GM15510 (cell line): ENCODE results near the gene RCSD1.
A peak's percentile ranks its signal among the peaks of the same experiment; 100 is the strongest.

Experiments
- POLR2A ChIP-seq: IDR thresholded peaks from 3 replicates; pipeline ENCODE4 v1.6.1; 2011; ENCODE audit warnings: borderline replicate concordance; ENCODE audit not compliant: insufficient read length; ENCODE audit errors: extremely low read depth

RCSD1 gene

DNA sequence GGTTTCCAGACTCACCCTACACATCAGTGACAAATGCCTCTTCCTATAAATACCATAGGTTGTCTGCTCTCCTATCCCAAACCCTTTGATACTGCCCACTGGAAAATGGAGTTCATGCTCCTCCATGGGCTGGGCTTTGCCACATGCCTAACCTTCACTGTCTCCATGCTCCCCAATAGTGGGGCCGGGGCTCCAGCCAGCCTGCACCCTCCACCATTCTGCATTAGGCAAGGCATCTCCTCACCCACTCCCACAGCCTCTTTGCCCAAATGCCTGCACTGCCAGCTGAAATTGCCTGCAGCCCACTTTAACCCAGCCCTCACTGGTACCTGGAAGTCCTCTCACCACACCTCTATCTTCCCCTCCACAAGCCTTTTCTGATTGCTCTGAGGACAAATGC, 73.5 kb downstream of the RCSD1 start:
- no peak for TF ChIP-seq POLR2A

DNA sequence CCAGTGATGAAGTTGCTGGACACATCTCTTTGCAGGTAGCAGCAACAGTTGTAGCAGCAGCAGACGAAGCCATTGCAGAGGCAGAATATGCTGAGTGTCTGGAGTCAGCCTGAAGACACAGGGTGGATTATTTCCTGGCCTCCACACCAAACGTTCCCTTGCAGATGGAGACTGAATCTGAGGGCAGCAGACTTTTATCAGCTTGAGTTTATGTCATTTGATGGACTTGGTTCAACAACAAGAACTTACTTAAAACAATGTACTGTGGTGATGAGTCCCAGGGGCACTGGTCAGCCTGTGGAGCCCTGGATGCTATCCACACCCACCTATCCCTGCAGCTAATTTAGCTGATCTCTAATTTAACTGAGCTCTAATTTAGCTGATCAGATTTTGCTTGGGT, 74.7 kb downstream of the RCSD1 start:
- TF ChIP-seq POLR2A = no peak

DNA sequence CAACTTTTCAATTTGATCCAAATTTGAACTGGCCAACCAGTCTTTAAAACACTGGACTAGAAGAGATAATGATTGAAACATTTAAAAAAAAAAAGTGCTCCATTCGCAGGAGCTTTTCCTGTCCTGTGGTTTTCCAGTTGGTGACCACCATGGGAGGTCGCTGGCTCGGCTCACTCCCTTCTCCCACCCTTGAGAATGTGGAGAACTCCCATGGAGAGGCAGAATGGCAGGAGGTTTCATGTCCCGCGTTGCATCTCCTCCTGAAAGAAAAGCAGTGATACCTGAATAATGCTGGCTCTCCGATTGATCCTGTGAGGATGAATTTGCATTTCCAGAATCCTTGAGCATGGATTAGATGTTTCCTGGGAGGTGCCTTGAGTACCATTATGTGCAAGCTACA, 75.2 kb downstream of the RCSD1 start:
- no peak for TF ChIP-seq POLR2A

DNA sequence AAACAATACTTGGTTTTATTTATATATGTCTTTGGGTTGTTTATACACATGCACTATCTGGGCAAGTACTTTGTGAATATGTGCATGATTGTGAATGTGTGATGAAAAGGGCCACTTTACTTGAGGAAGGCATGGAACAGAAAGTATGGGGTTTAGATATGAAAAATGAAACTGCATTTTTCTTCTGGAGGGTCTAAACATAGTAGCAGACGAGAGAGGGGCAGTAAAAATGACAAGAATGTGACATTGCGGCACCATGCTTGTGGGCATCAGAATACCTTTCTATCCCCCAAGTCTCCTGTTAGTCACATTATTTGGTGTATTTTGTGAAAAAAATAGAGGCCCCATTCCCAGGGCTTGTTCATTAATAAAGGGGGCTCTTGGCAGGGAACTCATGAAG, 76.3 kb downstream of the RCSD1 start:
- no peak for TF ChIP-seq POLR2A

DNA sequence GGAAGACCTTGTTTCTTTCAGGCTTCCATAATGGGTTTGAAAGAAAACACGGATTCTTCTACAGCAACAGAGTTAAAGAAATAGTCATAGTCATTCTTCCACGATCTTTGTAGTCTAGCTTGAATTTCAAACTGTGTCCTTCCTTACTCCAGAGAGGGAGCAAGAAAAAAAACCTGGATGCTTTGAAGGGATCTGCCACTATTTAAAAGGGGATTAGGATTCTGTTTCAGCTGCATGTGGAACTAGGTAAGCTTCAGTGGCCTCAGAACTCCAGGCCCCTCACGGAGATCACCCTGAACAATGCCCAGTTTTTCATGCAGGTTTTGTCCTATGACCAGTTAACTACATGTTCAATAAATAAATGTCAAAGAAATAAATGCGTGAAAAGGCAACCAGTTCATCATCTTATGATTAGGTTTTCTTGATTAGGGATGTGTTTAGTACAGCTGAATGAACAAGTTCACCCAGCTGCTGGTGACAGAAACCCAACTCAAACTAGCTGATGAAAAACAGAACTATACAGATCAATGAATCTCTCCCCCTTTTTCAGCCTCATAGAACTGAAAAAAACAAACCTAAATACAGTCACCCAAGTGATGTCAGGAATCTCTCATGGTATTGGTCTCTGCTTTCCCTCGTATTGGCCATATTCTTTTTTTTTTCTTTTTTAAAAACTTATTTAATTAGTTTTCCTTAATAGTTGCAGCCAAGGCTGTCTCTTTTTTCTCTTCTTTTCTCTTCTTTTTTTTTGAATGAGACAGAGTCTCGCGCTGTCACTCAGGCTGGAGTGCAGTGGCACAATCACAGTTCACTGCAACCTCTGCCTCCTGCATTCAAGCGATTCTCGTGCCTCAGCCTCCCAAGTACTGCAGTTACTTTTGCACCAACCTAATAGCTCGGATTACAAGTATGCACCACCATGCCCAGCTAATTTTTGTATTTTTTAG, 77.2 kb downstream of the RCSD1 start:
- TF ChIP-seq POLR2A = no peak

DNA sequence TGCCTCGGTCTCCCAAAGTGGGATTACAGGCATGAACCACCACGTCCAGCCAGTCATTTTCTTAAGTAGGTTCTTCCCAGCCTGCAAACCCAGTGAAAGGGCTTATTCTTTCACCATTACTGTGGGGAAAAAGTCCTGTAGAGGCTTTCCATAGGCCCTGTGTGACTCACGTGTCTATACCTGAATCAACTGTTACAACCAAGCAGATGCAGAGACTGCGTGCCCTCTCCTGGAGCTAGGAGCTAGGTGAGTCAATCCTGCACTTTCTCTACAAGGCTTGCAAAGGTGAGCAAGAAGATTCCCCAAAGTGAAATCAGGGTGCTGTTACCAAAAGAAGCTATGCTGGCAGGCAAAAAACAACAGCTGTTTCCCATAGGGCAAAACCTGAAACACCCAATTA, 77.9 kb downstream of the RCSD1 start:
- no peak for TF ChIP-seq POLR2A

DNA sequence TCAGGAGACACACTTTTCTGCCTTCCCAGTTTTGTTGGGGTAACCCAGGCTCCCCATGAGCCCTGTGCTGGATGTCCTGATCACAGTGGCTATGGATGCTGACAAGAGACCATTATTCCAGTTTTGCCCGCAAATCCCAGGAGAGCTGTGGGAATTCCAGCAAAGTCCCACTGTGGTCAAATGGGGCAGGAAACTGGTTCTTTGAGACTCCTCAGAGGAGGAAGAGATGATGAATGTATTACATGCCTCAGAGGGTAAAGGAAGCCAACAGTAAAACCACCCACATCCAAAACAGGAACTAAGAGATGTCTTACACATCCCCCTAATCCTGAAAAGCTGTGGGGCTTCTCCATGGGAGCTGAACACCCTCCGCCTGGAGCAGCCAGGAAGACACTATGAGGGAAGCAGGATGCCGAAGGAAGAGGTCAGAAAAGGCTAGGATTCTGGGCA, 78.9 kb downstream of the RCSD1 start:
- TF ChIP-seq POLR2A = no peak

DNA sequence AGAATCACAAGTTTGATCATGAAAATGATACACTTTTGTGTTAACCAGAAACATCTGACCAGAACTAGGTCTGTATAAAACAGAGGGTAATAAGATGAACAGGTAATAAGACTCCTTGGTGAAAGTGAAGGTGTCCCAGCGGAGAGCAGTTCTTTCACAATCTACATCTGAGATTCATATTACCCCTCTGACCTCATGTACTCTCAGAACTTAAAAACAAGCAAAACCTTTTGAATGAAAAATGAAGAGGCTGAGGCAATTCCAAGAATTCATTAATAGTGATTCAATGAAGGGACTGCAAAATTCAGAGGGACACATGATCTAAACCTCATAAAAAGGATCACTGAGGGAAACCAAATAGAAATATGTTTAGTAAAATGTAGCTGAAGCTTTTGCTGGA, 80.8 kb downstream of the RCSD1 start:
- no peak for TF ChIP-seq POLR2A

DNA sequence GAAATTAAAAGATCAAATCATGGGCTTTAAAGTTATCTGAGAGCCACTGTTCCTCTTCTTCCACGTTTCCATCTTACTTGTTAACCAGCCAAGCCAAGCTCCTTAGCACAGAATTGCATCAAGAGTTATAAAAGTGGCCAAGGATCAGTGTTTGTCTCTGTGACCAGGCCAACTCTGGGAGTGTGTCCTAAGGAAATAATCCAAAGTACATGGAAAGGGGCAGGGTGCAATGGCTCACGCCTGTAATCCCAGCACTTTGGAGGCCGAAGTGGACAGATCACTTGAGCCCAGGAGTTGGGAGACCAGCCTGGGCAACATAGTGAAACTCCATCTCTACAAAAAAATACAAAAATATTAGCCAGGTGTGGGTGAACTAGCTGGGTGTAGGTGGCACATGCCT, 81.8 kb downstream of the RCSD1 start:
- no peak for TF ChIP-seq POLR2A

DNA sequence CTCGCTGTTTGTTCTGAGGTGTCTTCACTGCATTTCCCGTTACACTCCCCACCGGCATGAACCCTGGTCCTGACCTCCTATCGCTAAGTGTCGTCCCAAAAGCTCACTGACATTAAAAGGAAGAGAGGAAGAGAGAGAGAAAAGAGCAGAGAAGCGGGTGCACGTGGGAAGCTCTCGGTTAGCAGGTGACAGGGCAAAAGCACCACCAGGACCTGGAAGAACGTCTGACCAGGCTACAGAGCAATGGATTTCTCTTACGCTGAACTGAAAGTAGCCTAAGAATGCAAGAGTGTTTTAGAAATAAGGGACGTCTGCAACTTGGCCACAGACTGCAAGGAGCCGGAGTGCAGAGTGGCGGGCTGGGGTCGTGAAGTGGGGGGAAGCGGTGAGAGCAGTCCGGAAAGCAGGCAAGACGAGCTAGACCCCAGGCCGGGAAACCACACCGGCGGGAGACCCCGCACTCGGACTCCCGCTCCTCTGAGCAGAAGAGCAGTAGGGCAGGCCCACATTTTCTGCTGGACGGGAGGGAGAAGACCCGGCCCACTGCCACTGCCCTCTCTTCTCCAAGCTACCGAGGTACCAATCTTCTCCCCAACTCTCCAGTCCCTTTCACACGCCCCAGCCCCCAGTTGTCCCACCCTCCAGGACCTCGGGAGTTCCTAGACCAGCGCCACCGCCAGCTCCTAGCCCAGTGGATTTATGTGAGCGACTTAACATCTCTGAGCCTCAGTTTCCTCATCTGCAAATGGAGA, 83.5 kb downstream of the RCSD1 start:
- TF ChIP-seq POLR2A = no peak

DNA sequence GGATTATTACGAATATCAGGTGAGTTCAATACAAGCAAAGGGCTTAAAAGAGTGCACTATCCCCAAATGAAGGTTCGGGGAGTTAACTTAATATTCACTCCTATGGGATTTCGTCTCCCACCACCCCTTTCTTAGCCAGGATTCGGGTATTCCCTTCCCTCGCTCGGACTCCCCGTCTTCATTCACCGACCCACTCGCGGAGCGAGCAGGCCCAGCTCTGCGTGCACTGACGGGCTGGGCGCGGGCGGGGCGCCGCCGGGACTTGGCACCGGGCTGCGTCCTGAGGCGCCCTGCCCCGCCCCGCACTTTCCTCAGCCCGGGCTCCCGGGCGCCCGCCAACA, 84.0 kb downstream of the RCSD1 start:
- TF ChIP-seq POLR2A = no peak

DNA sequence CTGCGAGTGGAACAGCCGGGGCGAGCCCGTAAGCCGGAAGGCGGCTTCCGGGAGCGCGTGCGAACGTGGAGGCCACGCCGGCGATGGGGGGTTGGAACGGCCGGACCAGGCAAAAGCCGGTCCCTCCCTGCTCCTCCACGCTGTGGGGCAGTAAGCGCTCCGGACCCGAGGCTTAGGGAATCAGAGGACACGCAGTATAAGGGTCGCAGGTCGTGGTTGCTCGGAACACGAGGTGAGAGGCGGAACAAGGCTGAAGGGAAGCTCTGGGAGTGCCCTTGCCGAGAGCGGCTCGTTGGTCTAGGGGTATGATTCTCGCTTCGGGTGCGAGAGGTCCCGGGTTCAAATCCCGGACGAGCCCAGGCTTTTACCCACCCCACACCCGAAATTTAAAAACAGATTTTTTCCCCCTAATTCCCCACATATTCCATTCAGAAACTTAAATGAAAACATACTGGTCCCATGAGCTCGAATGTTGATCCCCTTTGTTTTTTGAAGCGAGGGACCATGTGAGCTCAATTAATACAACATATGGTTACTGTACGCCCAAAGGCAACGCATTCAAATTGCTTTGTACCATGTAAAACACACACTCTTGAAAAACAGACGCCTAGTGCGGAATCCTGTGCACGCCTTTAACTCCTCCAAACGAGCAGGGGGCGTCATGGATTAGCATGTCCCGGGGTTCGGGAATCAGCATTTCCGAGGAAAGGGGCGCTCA, 84.6 kb downstream of the RCSD1 start:
- TF ChIP-seq POLR2A = peak; percentile 57

DNA sequence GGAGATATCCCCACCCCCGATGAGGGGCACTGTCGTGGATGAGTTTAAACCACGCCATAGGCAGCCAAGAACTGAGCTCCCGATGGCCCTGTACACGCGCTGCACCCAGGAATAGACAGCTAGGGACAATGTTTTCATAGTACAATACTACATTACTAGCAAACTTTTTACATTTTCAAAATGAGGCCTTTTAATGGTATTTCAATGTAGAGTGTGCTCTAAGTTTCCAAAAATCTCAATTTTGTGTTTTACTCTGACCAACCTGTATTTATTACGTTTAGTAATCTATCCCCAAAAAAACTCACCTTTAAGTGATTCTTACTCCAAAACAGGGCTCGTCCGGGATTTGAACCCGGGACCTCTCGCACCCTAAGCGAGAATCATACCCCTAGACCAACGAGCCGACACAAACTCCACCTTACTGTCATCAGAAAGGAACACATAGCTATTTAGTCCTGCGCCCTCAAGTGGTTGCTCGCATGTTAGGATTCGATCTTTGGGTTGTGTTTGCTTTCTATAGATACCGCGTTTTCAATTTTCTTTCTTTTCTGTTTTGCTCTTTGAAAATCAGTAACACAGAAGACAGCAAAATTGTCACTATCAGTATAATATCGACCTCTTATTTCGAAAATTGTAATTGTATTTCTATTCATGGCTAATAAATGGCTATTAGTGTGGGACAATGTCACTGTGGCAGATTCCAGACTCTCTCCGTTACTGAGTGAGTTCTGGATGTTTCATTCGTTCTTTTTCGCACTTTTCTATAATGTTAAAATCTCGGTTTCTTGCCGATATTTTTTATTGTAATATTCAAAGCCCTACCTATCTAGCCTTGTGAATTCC, 85.3 kb downstream of the RCSD1 start:
- no peak for TF ChIP-seq POLR2A

DNA sequence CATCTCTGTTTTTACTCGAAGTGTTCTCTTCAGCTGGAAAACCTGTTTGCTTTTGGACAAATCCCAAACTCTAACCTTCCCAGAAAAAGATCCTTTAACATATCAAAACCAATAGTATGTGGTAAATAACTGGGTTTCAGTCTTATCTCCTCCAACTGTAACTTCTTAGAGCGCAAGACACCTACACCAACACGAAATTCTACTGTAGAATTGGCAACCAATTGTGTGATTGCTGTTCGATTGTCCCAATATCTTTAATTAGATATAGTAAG, 85.9 kb downstream of the RCSD1 start:
- no peak for TF ChIP-seq POLR2A
